Measurements from ENCODE around the gene CDKAL1. TPM values are rescaled to one million over a fixed set of nuclear protein-coding genes. Genes with fewer than 3 reads are reported as not detected.

The CDKAL1 gene
- total and polyA plus RNA-seq, 2 of the 13 experiments (the other 11 are each of a cell fraction or from before 2014, with no cell fraction given) = 9.5 to 27.7 TPM

DNA sequence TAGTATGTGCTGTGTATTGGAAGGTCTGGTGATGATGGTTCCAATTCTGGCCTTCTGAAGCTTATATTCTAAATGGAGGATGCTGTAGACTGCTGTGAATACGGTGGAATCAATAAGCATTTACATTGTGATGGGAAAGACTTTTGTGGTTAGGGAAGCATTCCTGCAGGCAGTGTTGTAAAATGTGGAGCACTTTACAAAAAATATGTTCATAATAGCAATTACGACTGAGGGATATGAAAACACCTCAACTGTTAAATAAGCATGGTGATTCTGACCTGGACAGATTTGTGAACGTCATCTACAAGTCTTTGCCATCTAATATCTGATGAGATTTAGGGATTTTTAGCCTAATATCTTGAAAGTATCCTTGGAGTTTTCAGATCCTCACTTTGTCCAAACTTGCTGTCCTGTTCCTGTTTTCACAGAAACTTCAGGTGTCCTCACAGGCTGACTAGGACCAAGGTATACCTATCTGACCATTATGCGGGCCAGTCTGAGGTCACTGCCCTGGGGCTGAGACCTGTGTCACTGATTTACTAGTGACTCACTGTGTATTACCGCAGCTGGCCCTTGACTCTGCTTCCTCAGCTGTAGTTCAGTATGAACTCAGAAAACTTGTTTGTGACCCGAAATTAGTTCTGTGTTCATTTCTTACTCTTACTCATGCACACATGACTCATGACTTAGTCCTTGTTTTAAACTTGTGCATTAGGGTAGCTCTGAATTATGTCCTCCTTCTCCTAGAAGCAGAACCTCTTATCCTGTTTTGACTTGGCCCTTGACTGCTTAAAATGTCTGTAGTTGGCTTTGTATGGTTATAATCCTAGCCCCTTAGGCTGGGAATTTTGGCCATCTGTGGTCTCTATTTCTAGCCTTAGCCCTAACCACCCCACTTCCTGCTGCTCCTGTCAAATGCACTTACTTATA is 343.0 kb downstream of the CDKAL1 start (continued):
- TF ChIP-seq KIAA2018 (CRISPR knock-in tag; IDR thresholded peaks at IDR 0.05; ENCODE audit: borderline replicate concordance) (no peak), POLR2A (IDR thresholded peaks at IDR 0.05; ENCODE audit: insufficient read depth in 1 of 2, low read depth in 2 of 2, low read length in 2 of 2) (0 out of 4 replicates have a peak, but pooled peaks of 1 of the 2 experiments have one; percentile 21), SMYD3 (CRISPR knock-in tag; IDR thresholded peaks at IDR 0.05) (peak; percentile 80), ZNF614 (CRISPR knock-in tag; IDR thresholded peaks at IDR 0.05; ENCODE audit: borderline replicate concordance) (peak; percentile 64; the same call in 1 of the 2 replicates), ZFP37 (CRISPR knock-in tag; IDR thresholded peaks at IDR 0.05; ENCODE audit: borderline replicate concordance) (peak; percentile 69; the same call in 1 of the 2 replicates), JUND (CRISPR knock-in tag; IDR thresholded peaks at IDR 0.05) (peak; percentile 91), SALL2 (CRISPR knock-in tag; IDR thresholded peaks at IDR 0.05) (0 out of 2 replicates have a peak, but pooled peaks have one; percentile 62), TBX2 (CRISPR knock-in tag; IDR thresholded peaks at IDR 0.05; ENCODE audit: borderline replicate concordance) (peak; percentile 68; the same call in 1 of the 2 replicates), ZMYM3 (CRISPR knock-in tag; IDR thresholded peaks at IDR 0.05) (peak; percentile 63; the same call in 1 of the 2 replicates), MAFK (conservative IDR thresholded peaks at IDR 0.05 in 1 of 2, IDR thresholded peaks at IDR 0.05 in 1 of 2; ENCODE audit: low read length in 2 of 2) (peak; percentile 32 to 73; a peak in 3 of 4 replicates), BRCA1 (CRISPR knock-in tag; IDR thresholded peaks at IDR 0.05) (0 out of 2 replicates have a peak, but pooled peaks have one; percentile 80), NFKBIZ (CRISPR knock-in tag; IDR thresholded peaks at IDR 0.05) (0 out of 2 replicates have a peak, but pooled peaks have one; percentile 16)
- TF ChIP-seq, protein P1, sequence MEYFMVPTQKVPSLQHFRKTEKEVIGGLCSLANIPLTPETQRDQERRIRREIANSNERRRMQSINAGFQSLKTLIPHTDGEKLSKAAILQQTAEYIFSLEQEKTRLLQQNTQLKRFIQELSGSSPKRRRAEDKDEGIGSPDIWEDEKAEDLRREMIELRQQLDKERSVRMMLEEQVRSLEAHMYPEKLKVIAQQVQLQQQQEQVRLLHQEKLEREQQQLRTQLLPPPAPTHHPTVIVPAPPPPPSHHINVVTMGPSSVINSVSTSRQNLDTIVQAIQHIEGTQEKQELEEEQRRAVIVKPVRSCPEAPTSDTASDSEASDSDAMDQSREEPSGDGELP (IDR thresholded peaks at IDR 0.05; ENCODE audit: borderline replicate concordance, low read depth) = peak; percentile 97
- TF ChIP-seq, protein P2, sequence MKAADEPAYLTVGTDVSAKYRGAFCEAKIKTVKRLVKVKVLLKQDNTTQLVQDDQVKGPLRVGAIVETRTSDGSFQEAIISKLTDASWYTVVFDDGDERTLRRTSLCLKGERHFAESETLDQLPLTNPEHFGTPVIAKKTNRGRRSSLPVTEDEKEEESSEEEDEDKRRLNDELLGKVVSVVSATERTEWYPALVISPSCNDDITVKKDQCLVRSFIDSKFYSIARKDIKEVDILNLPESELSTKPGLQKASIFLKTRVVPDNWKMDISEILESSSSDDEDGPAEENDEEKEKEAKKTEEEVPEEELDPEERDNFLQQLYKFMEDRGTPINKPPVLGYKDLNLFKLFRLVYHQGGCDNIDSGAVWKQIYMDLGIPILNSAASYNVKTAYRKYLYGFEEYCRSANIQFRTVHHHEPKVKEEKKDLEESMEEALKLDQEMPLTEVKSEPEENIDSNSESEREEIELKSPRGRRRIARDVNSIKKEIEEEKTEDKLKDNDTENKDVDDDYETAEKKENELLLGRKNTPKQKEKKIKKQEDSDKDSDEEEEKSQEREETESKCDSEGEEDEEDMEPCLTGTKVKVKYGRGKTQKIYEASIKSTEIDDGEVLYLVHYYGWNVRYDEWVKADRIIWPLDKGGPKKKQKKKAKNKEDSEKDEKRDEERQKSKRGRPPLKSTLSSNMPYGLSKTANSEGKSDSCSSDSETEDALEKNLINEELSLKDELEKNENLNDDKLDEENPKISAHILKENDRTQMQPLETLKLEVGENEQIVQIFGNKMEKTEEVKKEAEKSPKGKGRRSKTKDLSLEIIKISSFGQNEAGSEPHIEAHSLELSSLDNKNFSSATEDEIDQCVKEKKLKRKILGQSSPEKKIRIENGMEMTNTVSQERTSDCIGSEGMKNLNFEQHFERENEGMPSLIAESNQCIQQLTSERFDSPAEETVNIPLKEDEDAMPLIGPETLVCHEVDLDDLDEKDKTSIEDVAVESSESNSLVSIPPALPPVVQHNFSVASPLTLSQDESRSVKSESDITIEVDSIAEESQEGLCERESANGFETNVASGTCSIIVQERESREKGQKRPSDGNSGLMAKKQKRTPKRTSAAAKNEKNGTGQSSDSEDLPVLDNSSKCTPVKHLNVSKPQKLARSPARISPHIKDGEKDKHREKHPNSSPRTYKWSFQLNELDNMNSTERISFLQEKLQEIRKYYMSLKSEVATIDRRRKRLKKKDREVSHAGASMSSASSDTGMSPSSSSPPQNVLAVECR (CRISPR knock-in tag; IDR thresholded peaks at IDR 0.05; ENCODE audit: borderline replicate concordance) = peak; percentile 39; the same call in 1 of the 2 replicates
